ENCODE data around the gene BRD3. TPM values are rescaled to one million over a fixed set of nuclear protein-coding genes. Genes with fewer than 3 reads are reported as not detected.
A peak's percentile ranks its signal among the peaks of the same experiment; 100 is the strongest.

BRD3 gene
- total and polyA plus RNA-seq, 3 donors from 2014 or later = 30.2 to 64.5 (median 44.3) TPM

- no peaks in the 10 kb centered on the region for H3K36me3 ChIP-seq (ENCODE audit: low read depth, missing control alignments)
- no peak overlapping the region for H3K4me3 ChIP-seq
- intact Hi-C loops (cut with DNase I; ENCODE audit: low total_unique reads) = no loop called here
- TF ChIP-seq CTCF (IDR thresholded peaks at IDR 0.05) (peak; percentile 98 to 99 (median 98)), POLR2A (IDR thresholded peaks at IDR 0.05) (no peak)
- H3K27me3 ChIP-seq = no peaks in the 10 kb centered on the region
- H3K4me1 ChIP-seq = peaks cover 9% of the 10 kb centered on the region
- DNase-seq = peak; percentile 78
- no peaks in the 10 kb centered on the region for H3K9me3 ChIP-seq
- no peak overlapping the region for H3K27ac ChIP-seq
- 18 to 24% methylated on average over 6 to 11 of the region's 11 CpGs for WGBS, 2 donors
These were observed 73.3 kb downstream of the BRD3 start for GRCh38 chr9:133994353-133995011.

GRCh38 chr9:133993635-133994253 lies 74.1 kb downstream of the BRD3 start:
- DNase-seq = no peak
- peaks cover 9% of the 10 kb centered on the region for H3K4me1 ChIP-seq
- intact Hi-C loops (cut with DNase I; ENCODE audit: low total_unique reads) = loop anchor here (2.0 kb wide), 1 partner anchor 203 kb away; no protein-coding TSS in a partner anchor
- no peaks in the 10 kb centered on the region for H3K36me3 ChIP-seq (ENCODE audit: low read depth, missing control alignments)
- 46 to 48% methylated on average over 7 to 16 of the region's 16 CpGs for WGBS, 2 donors
- no peaks in the 10 kb centered on the region for H3K9me3 ChIP-seq
- H3K27me3 ChIP-seq = no peaks in the 10 kb centered on the region
- no peak overlapping the region for H3K27ac ChIP-seq
- no peak for TF ChIP-seq POLR2A (IDR thresholded peaks at IDR 0.05)
- TF ChIP-seq CTCF (IDR thresholded peaks at IDR 0.05) = no peak
- peak overlapping the region in 1 of 2 donors; percentile 76 for H3K4me3 ChIP-seq

GRCh38 chr9:133992780-133993634 lies 74.8 kb downstream of the BRD3 start:
- peaks cover 9% of the 10 kb centered on the region for H3K4me1 ChIP-seq
- H3K9me3 ChIP-seq = no peaks in the 10 kb centered on the region
- TF ChIP-seq CTCF (IDR thresholded peaks at IDR 0.05) = no peak
- TF ChIP-seq POLR2A (IDR thresholded peaks at IDR 0.05) = no peak
- peak; percentile 78 for DNase-seq
- H3K27ac ChIP-seq = peak overlapping the region; percentile 46 to 86
- WGBS, 2 donors = 0 to 1% methylated on average over 4 to 57 of the region's 74 CpGs
- intact Hi-C loops (cut with DNase I; ENCODE audit: low total_unique reads) = loop anchor here (2.0 kb wide), 1 partner anchor 202 kb away; no protein-coding TSS in a partner anchor
- no peaks in the 10 kb centered on the region for H3K36me3 ChIP-seq (ENCODE audit: low read depth, missing control alignments)
- H3K4me3 ChIP-seq = peak overlapping the region; percentile 60 to 76
- H3K27me3 ChIP-seq = no peaks in the 10 kb centered on the region

- no peaks in the 10 kb centered on the region for H3K36me3 ChIP-seq (ENCODE audit: low read depth, missing control alignments)
- WGBS, 2 donors = 0% methylated on average over 3 to 102 of the region's 124 CpGs
- no peaks in the 10 kb centered on the region for H3K9me3 ChIP-seq
- peak; percentile 50 for DNase-seq
- no peak for TF ChIP-seq CTCF (IDR thresholded peaks at IDR 0.05)
- TF ChIP-seq POLR2A (IDR thresholded peaks at IDR 0.05) = no peak
- intact Hi-C loops (cut with DNase I; ENCODE audit: low total_unique reads) = loop anchor here (2.0 kb wide), 1 partner anchor 201 kb away; no protein-coding TSS in a partner anchor
- peak within 1 kb of the TSS; percentile 46 to 86 for H3K27ac ChIP-seq
- peak within 1 kb of the TSS; percentile 60 to 76 for H3K4me3 ChIP-seq
- no peaks in the 10 kb centered on the region for H3K27me3 ChIP-seq
- peaks cover 9% of the 10 kb centered on the region for H3K4me1 ChIP-seq
These were observed 75.7 kb downstream of the BRD3 start, which contains the start of gene VAV2 for GRCh38 chr9:133991964-133992779. Gene VAV2, minus strand, starts transcription at chr9:133992324. Its CDS starts 46 bp downstream, at chr9:133992278.

All from testis (tissue), 3 donors.